Keratinocyte (primary cell): Measurements from ENCODE around the gene SPATA24. TPM values are rescaled to one million over a fixed set of nuclear protein-coding genes. Genes with fewer than 3 reads are reported as not detected.
"Not testable (repeated sequence)": the region's sequence is repeated elsewhere in the genome, so short reads cannot be mapped to it uniquely, and the experiment has no call there.

Experiments used
- DNase-seq: peaks from one replicate; pipeline ENCODE4 v3.0.0-alpha.2; 2011; ENCODE audit warnings: low read depth, missing footprints, low spot score
- FAIRE-seq: peaks from 2 replicates; lab custom pipeline; 2011; peaks lifted over from hg19 to GRCh38; lab: Jason Lieb, UNC
- H2AFZ ChIP-seq: 2 replicates; pipeline ENCODE4 v1.6.0; 2012; ENCODE audit warnings: low read length, control low read depth, inconsistent platforms; ENCODE audit not compliant: control insufficient read depth
- H3K27ac ChIP-seq: 2 replicates; pipeline ENCODE4 v1.5.1; 2011; ENCODE audit warnings: low read length; ENCODE audit not compliant: control insufficient read depth, insufficient read depth
- H3K27me3 ChIP-seq: 3 replicates; pipeline ENCODE4 v1.6.0; 2011; ENCODE audit warnings: low read length; ENCODE audit not compliant: control insufficient read depth, insufficient read depth; ENCODE audit errors: extremely low read depth
- H3K36me3 ChIP-seq, 2 experiments: 2 replicates in 1 of 2; 3 replicates in 1 of 2; pipeline ENCODE4 v1.5.1; 2011; ENCODE audit warnings: low read length in 2 of 2, mild to moderate bottlenecking in 1 of 2; ENCODE audit not compliant: control insufficient read depth in 2 of 2, insufficient read depth in 2 of 2; ENCODE audit errors: extremely low read depth in 1 of 2
- H3K4me1 ChIP-seq: 3 replicates; pipeline ENCODE4 v1.5.1; 2011; ENCODE audit warnings: low read length; ENCODE audit not compliant: control insufficient read depth, insufficient read depth; ENCODE audit errors: extremely low read depth
- H3K4me2 ChIP-seq: 3 replicates; pipeline ENCODE4 v1.6.0; 2011; ENCODE audit warnings: low read depth, low read length; ENCODE audit not compliant: control insufficient read depth, insufficient read depth; ENCODE audit errors: extremely low read depth
- H3K4me3 ChIP-seq, 3 experiments: fragments of 200-600 bp in 1 of 3; sonication (generic) in 1 of 3; 2 replicates in 2 of 3; 3 replicates in 1 of 3; pipeline ENCODE4 v1.5.1; 2011 to 2016; ENCODE audit warnings: low read length in 3 of 3, mild to moderate bottlenecking in 3 of 3, control low read depth in 2 of 3, inconsistent platforms in 1 of 3, low read depth in 1 of 3, mixed read lengths in 1 of 3, mixed run types in 1 of 3, moderate library complexity in 1 of 3; ENCODE audit not compliant: control insufficient read depth in 2 of 3, insufficient read depth in 2 of 3; ENCODE audit errors: extremely low read depth in 1 of 3
- H3K79me2 ChIP-seq: 2 replicates; pipeline ENCODE4 v1.6.0; 2012; ENCODE audit warnings: low read length; ENCODE audit not compliant: control insufficient read depth, insufficient read depth
- H3K9ac ChIP-seq: 3 replicates; pipeline ENCODE4 v1.6.0; 2011; ENCODE audit warnings: low read length; ENCODE audit not compliant: control insufficient read depth, insufficient read depth; ENCODE audit errors: extremely low read depth
- H3K9me1 ChIP-seq: 3 replicates; pipeline ENCODE4 v1.6.0; 2011; ENCODE audit warnings: low read length; ENCODE audit not compliant: control insufficient read depth, insufficient read depth; ENCODE audit errors: extremely low read depth
- H3K9me3 ChIP-seq: 2 replicates; pipeline ENCODE4 v1.5.1; 2012; ENCODE audit warnings: low read depth, low read length; ENCODE audit not compliant: control insufficient read depth
- H4K20me1 ChIP-seq: 3 replicates; pipeline ENCODE4 v1.6.0; 2011; ENCODE audit warnings: low read length; ENCODE audit not compliant: control insufficient read depth, insufficient read depth; ENCODE audit errors: extremely low read depth
- EZH2 ChIP-seq: IDR thresholded peaks from one replicate; pipeline ENCODE4 v1.6.1; 2012; ENCODE audit warnings: inconsistent platforms, mild to moderate bottlenecking, low read length, moderate library complexity
- dilution Hi-C: fragments of 300-500 bp; cut with MboI; formaldehyde crosslinking; loops from one replicate; pipeline ENCODE4 v1.7.0; 2020; ENCODE audit warnings: low sequenced_read_pairs; ENCODE audit not compliant: extremely low pct_ligation_motif_present
- polyA plus RNA-seq, 5 experiments: library from polyadenylated mRNA; depleted of rRNA in 3 of 5; stranded (reverse) in 3 of 5; stranded (forward) in 1 of 5; unstranded in 1 of 5; fragments of >200 nt; gene quantifications; 1 replicate in 1 of 5; 2 replicates in 3 of 5; 3 replicates in 1 of 5; pipeline versions ENCODE4 v1.2.1 to v1.2.3, GENCODE V29; 2011 to 2012; ENCODE audit warnings: missing spikeins in 2 of 5, low read depth in 1 of 5, low replicate concordance in 1 of 5
- small RNA-seq, 3 experiments: library from RNA; depleted of rRNA; stranded (forward); fragments of <200 nt; gene quantifications; one replicate each; pipeline ENCODE3, GENCODE V24; 2012; ENCODE audit warnings: low read depth in 3 of 3, low replicate concordance in 1 of 3; ENCODE audit not compliant: insufficient read length in 3 of 3
- TF ChIP-seq, protein P1 (sequence below), 3 experiments: IDR thresholded peaks in 1 of 3; conservative IDR thresholded peaks in 1 of 3; optimal IDR thresholded peaks in 1 of 3; 2 replicates in 2 of 3; 3 replicates in 1 of 3; pipeline versions ENCODE3 to v1.5.1; 2011; ENCODE audit warnings: low read length in 3 of 3, mild to moderate bottlenecking in 3 of 3, moderate library complexity in 2 of 3, control low read depth in 1 of 3, inconsistent platforms in 1 of 3; ENCODE audit not compliant: insufficient read depth in 2 of 3; ENCODE audit errors: extremely low read depth in 1 of 3

Gene SPATA24
- polyA plus RNA-seq, 1 donor (not counting 4 experiments of a cell fraction or from before 2014, with no cell fraction given), result 4.9 TPM

GRCh38 chr5:139354186-139354585 is 49.7 kb downstream of the SPATA24 start:
- no peaks in the 10 kb centered on the region for H3K9me3 ChIP-seq
- TF ChIP-seq, protein P1, sequence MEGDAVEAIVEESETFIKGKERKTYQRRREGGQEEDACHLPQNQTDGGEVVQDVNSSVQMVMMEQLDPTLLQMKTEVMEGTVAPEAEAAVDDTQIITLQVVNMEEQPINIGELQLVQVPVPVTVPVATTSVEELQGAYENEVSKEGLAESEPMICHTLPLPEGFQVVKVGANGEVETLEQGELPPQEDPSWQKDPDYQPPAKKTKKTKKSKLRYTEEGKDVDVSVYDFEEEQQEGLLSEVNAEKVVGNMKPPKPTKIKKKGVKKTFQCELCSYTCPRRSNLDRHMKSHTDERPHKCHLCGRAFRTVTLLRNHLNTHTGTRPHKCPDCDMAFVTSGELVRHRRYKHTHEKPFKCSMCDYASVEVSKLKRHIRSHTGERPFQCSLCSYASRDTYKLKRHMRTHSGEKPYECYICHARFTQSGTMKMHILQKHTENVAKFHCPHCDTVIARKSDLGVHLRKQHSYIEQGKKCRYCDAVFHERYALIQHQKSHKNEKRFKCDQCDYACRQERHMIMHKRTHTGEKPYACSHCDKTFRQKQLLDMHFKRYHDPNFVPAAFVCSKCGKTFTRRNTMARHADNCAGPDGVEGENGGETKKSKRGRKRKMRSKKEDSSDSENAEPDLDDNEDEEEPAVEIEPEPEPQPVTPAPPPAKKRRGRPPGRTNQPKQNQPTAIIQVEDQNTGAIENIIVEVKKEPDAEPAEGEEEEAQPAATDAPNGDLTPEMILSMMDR (optimal IDR thresholded peaks at IDR 0.05 in 1 of 3, IDR thresholded peaks at IDR 0.05 in 1 of 3, conservative IDR thresholded peaks at IDR 0.05 in 1 of 3; ENCODE audit: extremely low read depth in 1 of 3, insufficient read depth in 2 of 3, low read length in 3 of 3), result no peak
- TF ChIP-seq EZH2, result no peak
- H3K9ac ChIP-seq, result no peak overlapping the region
- H3K4me3 ChIP-seq, result no peak overlapping the region
- H3K9me1 ChIP-seq, result no peaks in the 10 kb centered on the region
- H3K27me3 ChIP-seq, result no peaks in the 10 kb centered on the region
- no peak for FAIRE-seq
- no peak overlapping the region for H2AFZ ChIP-seq
- H4K20me1 ChIP-seq, result no peaks in the 10 kb centered on the region
- no peak for DNase-seq
- no peak overlapping the region for H3K4me2 ChIP-seq
- H3K79me2 ChIP-seq, result peaks cover 87% of the 10 kb centered on the region
- H3K4me1 ChIP-seq, result no peaks in the 10 kb centered on the region
- H3K27ac ChIP-seq, result no peak overlapping the region
- H3K36me3 ChIP-seq, result peaks cover 0 to 4% of the 10 kb centered on the region in 2 experiments
- dilution Hi-C loops, result no loop called here

GRCh38 chr5:139347863-139348262 is 56.0 kb downstream of the SPATA24 start:
- H3K9ac ChIP-seq, DNase-seq, dilution Hi-C loops, H3K9me3 ChIP-seq, H4K20me1 ChIP-seq, H2AFZ ChIP-seq, H3K4me2 ChIP-seq, H3K36me3 ChIP-seq, H3K27me3 ChIP-seq, FAIRE-seq, H3K27ac ChIP-seq, H3K9me1 ChIP-seq, H3K4me3 ChIP-seq, H3K4me1 ChIP-seq: not testable (repeated sequence)
- peaks cover 93% of the 10 kb centered on the region for H3K79me2 ChIP-seq

Small RNAs within 50 kb of the gene (small RNA-seq; reads per million reads assigned to genes)
- gene RNU5B-4P, result 0 reads per million in 3 experiments

Other genes starting within 250 kb of the SPATA24 start
- 39.9 to 48.2 TPM (median 45.4 TPM) in 3 replicates for gene SIL1, start 205.7 kb downstream of the SPATA24 start, polyA plus RNA-seq
- 81.6 to 122 TPM (median 82.8 TPM) in 3 replicates for gene MATR3, start 110.3 kb downstream of the SPATA24 start, polyA plus RNA-seq
- gene PAIP2, start 62.2 kb downstream of the SPATA24 start, polyA plus RNA-seq, result 31.0 to 65.6 TPM (median 43.8 TPM) in 3 replicates
- 0.03 TPM in 1 of 3 replicates, not detected in the others for gene SLC23A1, start 20.8 kb downstream of the SPATA24 start, polyA plus RNA-seq
- 0.13 to 0.27 TPM in 2 of 3 replicates, not detected in the other for gene MZB1, start 14.2 kb downstream of the SPATA24 start, polyA plus RNA-seq
- 0.22 to 0.32 TPM (median 0.26 TPM) in 3 replicates for gene PROB1, start 9.0 kb downstream of the SPATA24 start, polyA plus RNA-seq
- 3.0 to 6.6 TPM (median 3.6 TPM) in 3 replicates for gene DNAJC18, start 35.4 kb upstream of the SPATA24 start, polyA plus RNA-seq
- gene ECSCR, start 58.7 kb upstream of the SPATA24 start, polyA plus RNA-seq, result not detected in 3 replicates
- gene SMIM33, start 66.9 kb upstream of the SPATA24 start, polyA plus RNA-seq, result not detected in 3 replicates
- gene STING1, start 78.7 kb upstream of the SPATA24 start, polyA plus RNA-seq, result 25.2 to 38.1 TPM (median 26.0 TPM) in 3 replicates
- gene UBE2D2, start 157.2 kb upstream of the SPATA24 start, polyA plus RNA-seq, result 49.8 to 127 TPM (median 65.7 TPM) in 3 replicates
- 0.59 to 1.7 TPM (median 1.0 TPM) in 3 replicates for gene CXXC5, start 244.3 kb upstream of the SPATA24 start, polyA plus RNA-seq